HepG2 (cell line): ENCODE results near the gene RHBDL3. TPM values are rescaled to one million over a fixed set of nuclear protein-coding genes. Genes with fewer than 3 reads are reported as not detected.
A peak's percentile ranks its signal among the peaks of the same experiment; 100 is the strongest.
"Not testable (repeated sequence)": the region's sequence is repeated elsewhere in the genome, so short reads cannot be mapped to it uniquely, and the experiment has no call there.

Source experiments
- ATAC-seq: fragments of 200-7000 bp; cut with Tn5 transposase; 3 replicates; pipeline ENCODE4 v1.9.1; 2020; ENCODE audit warnings: mild to moderate bottlenecking, moderate library complexity
- BruUV-seq: library from RNA; stranded (reverse); fragments of 400-500 nt; replicated peaks from 2 replicates; lab custom pipeline; 2021; lab: Mats Ljungman, UMichigan
- CTCF ChIA-PET: fragments of 300-600 bp; formaldehyde crosslinking; extraction: SDS; loops from one replicate; lab custom pipeline; 2021; ENCODE audit warnings: low total read pairs, inconsistent platforms, low intra/inter-chr PET ratio; lab: Yijun Ruan, JAX
- POLR2A ChIA-PET: fragments of 350-600 bp; sonication (Branson Sonifier 250); formaldehyde crosslinking; loops from one replicate; lab custom pipeline; 2020; ENCODE audit warnings: antibody characterized with exemption, inconsistent platforms; lab: Yijun Ruan, JAX
- DNase-seq: peaks from one replicate; pipeline ENCODE4 v3.0.0-alpha.2; 2015; ENCODE audit warnings: low spot score
- FAIRE-seq: peaks from 3 replicates; lab custom pipeline; 2011; peaks lifted over from hg19 to GRCh38; lab: Jason Lieb, UNC
- H2AFZ ChIP-seq: one replicate; pipeline ENCODE4 v1.6.1; 2011; ENCODE audit warnings: low read length, inconsistent platforms
- H3K27ac ChIP-seq: fragments of 300-600 bp; 3 replicates; pipeline ENCODE4 v1.8.0; 2011; ENCODE audit warnings: mixed run types, mild to moderate bottlenecking, mixed read lengths, low read length, inconsistent platforms; ENCODE audit not compliant: insufficient read depth; ENCODE audit errors: extremely low read length
- H3K27me3 ChIP-seq, 2 experiments: fragments of 200-600 bp in 1 of 2; 2 replicates in 1 of 2; 3 replicates in 1 of 2; pipeline versions ENCODE4 v1.6.0 to v1.8.0; 2011; ENCODE audit warnings: low read length in 2 of 2, mild to moderate bottlenecking in 2 of 2, moderate library complexity in 2 of 2, inconsistent platforms in 1 of 2; ENCODE audit not compliant: insufficient read depth in 2 of 2, control insufficient read depth in 1 of 2
- H3K36me3 ChIP-seq, 2 experiments: fragments of 200-600 bp in 1 of 2; replicated peaks in 1 of 2; 2 replicates in 1 of 2; 3 replicates in 1 of 2; pipeline versions ENCODE4 v1.5.1 to v1.8.0; 2011; ENCODE audit warnings: low read length in 2 of 2, inconsistent platforms in 1 of 2; ENCODE audit not compliant: insufficient read depth in 2 of 2, control insufficient read depth in 1 of 2
- H3K4me1 ChIP-seq: 2 replicates; pipeline ENCODE4 v1.5.1; 2012; ENCODE audit warnings: low read length, inconsistent platforms; ENCODE audit not compliant: insufficient read depth
- H3K4me2 ChIP-seq: 2 replicates; pipeline ENCODE4 v1.6.0; 2011; ENCODE audit warnings: low read depth, low read length, inconsistent platforms
- H3K4me3 ChIP-seq, 3 experiments: fragments of 200-600 bp in 1 of 3; sonication (generic), shearing (Covaris generic) in 1 of 3; replicated peaks in 1 of 3; 2 replicates each; pipeline ENCODE4 v1.5.1; 2011 to 2016; ENCODE audit warnings: low read length in 3 of 3, inconsistent platforms in 2 of 3, low read depth in 2 of 3, mild to moderate bottlenecking in 2 of 3, control low read depth in 1 of 3, mixed read lengths in 1 of 3; ENCODE audit not compliant: insufficient read depth in 1 of 3
- H3K79me2 ChIP-seq: one replicate; pipeline ENCODE4 v1.6.1; 2011; ENCODE audit warnings: low read length, inconsistent platforms; ENCODE audit not compliant: insufficient read depth
- H3K9ac ChIP-seq: 2 replicates; pipeline ENCODE4 v1.6.0; 2011; ENCODE audit warnings: mild to moderate bottlenecking, low read depth, low read length, inconsistent platforms; ENCODE audit not compliant: insufficient read depth
- H3K9me3 ChIP-seq: 2 replicates; pipeline ENCODE4 v1.5.1; 2012; ENCODE audit warnings: mild to moderate bottlenecking, low read length
- H4K20me1 ChIP-seq: 2 replicates; pipeline ENCODE4 v1.6.0; 2011; ENCODE audit warnings: inconsistent platforms, mild to moderate bottlenecking, low read length, moderate library complexity; ENCODE audit not compliant: insufficient read depth
- FOXP1 ChIP-seq, 2 experiments: fragments of 450-650 bp in 1 of 2; IDR thresholded peaks; 2 replicates each; pipeline ENCODE4 v1.6.1; 2017 to 2018; ENCODE audit warnings: antibody characterized with exemption in 1 of 2
- GFI1 ChIP-seq: sonication (generic); formaldehyde crosslinking; IDR thresholded peaks from 2 replicates; pipeline ENCODE4 v1.5.0; 2020; ENCODE audit warnings: missing genetic modification reagents, mild to moderate bottlenecking, borderline replicate concordance
- HHEX ChIP-seq: IDR thresholded peaks from 2 replicates; pipeline ENCODE4 v1.6.1; 2016; ENCODE audit warnings: control low read depth
- KDM1A ChIP-seq: IDR thresholded peaks from 2 replicates; pipeline ENCODE4 v1.6.1; 2016; ENCODE audit warnings: missing compliant biosample characterization
- NR2F2 ChIP-seq: IDR thresholded peaks from 2 replicates; pipeline ENCODE4 v1.6.1; 2012; ENCODE audit warnings: low read depth, inconsistent platforms, borderline replicate concordance
- PAXIP1 ChIP-seq: sonication (generic); formaldehyde crosslinking; conservative IDR thresholded peaks from 2 replicates; pipeline ENCODE4 v1.4.0; 2020; ENCODE audit warnings: mild to moderate bottlenecking, missing genetic modification reagents, moderate library complexity
- RARA ChIP-seq: IDR thresholded peaks from 2 replicates; pipeline ENCODE4 v1.6.1; 2016; ENCODE audit warnings: missing genetic modification reagents, missing compliant biosample characterization
- RCOR2 ChIP-seq: IDR thresholded peaks from 2 replicates; pipeline ENCODE4 v1.6.1; 2016; ENCODE audit warnings: missing biosample characterization, missing genetic modification reagents
- SALL1 ChIP-seq: sonication (generic); formaldehyde crosslinking; IDR thresholded peaks from 2 replicates; pipeline ENCODE4 v1.8.0; 2022; ENCODE audit warnings: mild to moderate bottlenecking, missing genetic modification reagents
- SOX13 ChIP-seq, 3 experiments: fragments of 450-650 bp in 1 of 3; sonication (generic) in 1 of 3; formaldehyde crosslinking in 1 of 3; IDR thresholded peaks in 2 of 3; conservative IDR thresholded peaks in 1 of 3; 2 replicates each; pipeline versions ENCODE4 v1.5.0 to v1.6.1; 2016 to 2020; ENCODE audit warnings: antibody characterized with exemption in 1 of 3, mild to moderate bottlenecking in 1 of 3, missing compliant biosample characterization in 1 of 3, missing genetic modification reagents in 1 of 3, moderate library complexity in 1 of 3
- SOX6 ChIP-seq, 2 experiments: fragments of 450-650 bp in 1 of 2; sonication (generic) in 1 of 2; formaldehyde crosslinking in 1 of 2; IDR thresholded peaks; 2 replicates each; pipeline versions ENCODE4 v1.4.0 to v1.6.1; 2017 to 2020; ENCODE audit warnings: antibody characterized with exemption in 1 of 2, mild to moderate bottlenecking in 1 of 2, missing genetic modification reagents in 1 of 2
- TBX2 ChIP-seq: sonication (generic); formaldehyde crosslinking; IDR thresholded peaks from 2 replicates; pipeline ENCODE4 v1.5.0; 2020; ENCODE audit warnings: missing genetic modification reagents, mild to moderate bottlenecking, borderline replicate concordance
- TCF7 ChIP-seq: sonication (generic); IDR thresholded peaks from 2 replicates; pipeline ENCODE4 v1.6.1; 2016; ENCODE audit warnings: antibody characterized with exemption, low read depth
- ZNF124 ChIP-seq: sonication (generic); formaldehyde crosslinking; IDR thresholded peaks from 2 replicates; pipeline ENCODE4 v1.4.0; 2020; ENCODE audit warnings: missing genetic modification reagents
- ZNF460 ChIP-seq: sonication (generic); formaldehyde crosslinking; IDR thresholded peaks from 2 replicates; pipeline ENCODE4 v1.5.1; 2020; ENCODE audit warnings: missing genetic modification reagents, mild to moderate bottlenecking, borderline replicate concordance
- WGBS: methylation state at CpG from one replicate; pipeline ENCODE4 v1.1.6; 2017; ENCODE audit warnings: low lambda C conversion rate; 5-methylcytosine and 5-hydroxymethylcytosine counted together
- in situ Hi-C: cut with HindIII; loops from 2 replicates; pipeline ENCODE4 v1.10.0; 2017; ENCODE audit warnings: low pct_unique_long_range_greater_than_20kb; ENCODE audit not compliant: extremely low pct_ligation_motif_present
- intact Hi-C: fragments of 100-400 bp; cut with micrococcal nuclease; formaldehyde crosslinking; loops from one replicate; pipeline ENCODE4 v1.10.0; 2022; ENCODE audit not compliant: unreplicated experiment
- polyA plus RNA-seq, 8 experiments: library from polyadenylated mRNA; depleted of rRNA in 3 of 8; stranded (reverse) in 7 of 8; unstranded in 1 of 8; fragments of >200 nt; fragmentation: Illumina TruSeq in 4 of 8; extraction: Trizol in 4 of 8; gene quantifications; 2 replicates each; pipeline versions ENCODE4 v1.2.1 to v1.2.3, GENCODE V29; 2011 to 2016; ENCODE audit warnings: low read depth in 4 of 8, missing spikeins in 1 of 8, mixed read lengths in 1 of 8; ENCODE audit not compliant: insufficient read depth in 1 of 8
- total RNA-seq, 5 experiments: library from RNA; depleted of rRNA; stranded (reverse); fragments of >200 nt; fragmentation: Illumina TruSeq; extraction: Trizol; gene quantifications; 2 replicates each; pipeline ENCODE4 v1.2.3, GENCODE V29; 2016; ENCODE audit warnings: low read depth in 1 of 5
- TF ChIP-seq, protein P1 (sequence below): sonication (generic); formaldehyde crosslinking; IDR thresholded peaks from 2 replicates; pipeline ENCODE4 v1.5.1; 2020; ENCODE audit warnings: mild to moderate bottlenecking, missing genetic modification reagents

The RHBDL3 gene
- total and polyA plus RNA-seq, 2 of the 13 experiments (the other 11 are each of a cell fraction or from before 2014, with no cell fraction given) = 0.09 TPM; not detected in 1

DNA sequence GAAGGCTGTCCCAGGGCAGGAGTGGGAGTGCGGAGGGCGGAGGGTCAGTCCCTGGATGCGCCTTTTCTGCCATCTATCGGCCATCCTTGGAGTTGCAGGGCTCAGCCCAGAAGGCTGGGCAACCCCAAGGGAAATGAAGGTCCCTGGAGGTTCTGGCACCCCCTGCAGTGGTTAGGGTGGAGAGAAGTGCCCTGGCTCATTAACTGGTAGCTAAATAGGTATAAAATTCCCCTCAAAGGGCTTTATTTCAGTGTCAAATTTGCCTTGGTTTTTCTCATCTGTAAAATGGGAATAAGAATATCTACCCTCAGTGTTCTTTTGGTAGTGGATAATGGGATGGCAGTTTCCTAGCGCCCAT, 53.9 kb downstream of the RHBDL3 start (continued):
- no peak for TF ChIP-seq ZNF124 (CRISPR knock-in tag)

- peak; percentile 59 for DNase-seq
- H3K27ac ChIP-seq; POLR2A ChIA-PET; H3K27me3 ChIP-seq; BruUV-seq; H2AFZ ChIP-seq; H3K9ac ChIP-seq; H3K4me3 ChIP-seq; H3K79me2 ChIP-seq; H3K4me2 ChIP-seq; H4K20me1 ChIP-seq; FAIRE-seq; H3K36me3 ChIP-seq; H3K9me3 ChIP-seq; intact Hi-C loops; TF ChIP-seq FOXP1, SOX13, SOX6 (IDR thresholded peaks at IDR 0.05): not testable (repeated sequence)
- peak; percentile 5; the same call in 1 of the 3 replicates for ATAC-seq
- 5% methylated on average over 6 of the region's 6 CpGs for WGBS
- peaks cover 79% of the 10 kb centered on the region for H3K4me1 ChIP-seq
- in situ Hi-C loops = loop anchor here (5.0 kb wide), 1 partner anchor 63 kb away; no protein-coding TSS in a partner anchor
- CTCF ChIA-PET = interaction anchor here (1.2 to 2.5 kb wide), 2 partner anchors 32 to 67 kb away, joined by 3 to 37 read pairs; no protein-coding TSS in a partner anchor
- TF ChIP-seq FOXP1 (CRISPR knock-in tag; IDR thresholded peaks at IDR 0.05) (peak; percentile 41; the same call in 1 of the 2 replicates), RARA (CRISPR knock-in tag) (peak; percentile 48; the same call in 1 of the 2 replicates), TCF7 (peak; percentile 74), TBX2 (CRISPR knock-in tag) (0 out of 2 replicates have a peak, but pooled peaks have one; percentile 44), HHEX (peak; percentile 41; the same call in 1 of the 2 replicates), ZNF460 (CRISPR knock-in tag) (peak; percentile 99), SOX13 (CRISPR knock-in tag; conservative IDR thresholded peaks at IDR 0.05 in 1 of 2, IDR thresholded peaks at IDR 0.05 in 1 of 2) (peak in 1 of 2 experiments; percentile 77; a peak in 1 of 4 replicates), PAXIP1 (0 out of 2 replicates have a peak, but pooled peaks have one; percentile 29), NR2F2 (peak; percentile 78), SALL1 (CRISPR knock-in tag) (0 out of 2 replicates have a peak, but pooled peaks have one; percentile 16), KDM1A (CRISPR knock-in tag) (peak; percentile 76; the same call in 1 of the 2 replicates), RCOR2 (CRISPR knock-in tag) (peak; percentile 45; the same call in 1 of the 2 replicates), SOX6 (CRISPR knock-in tag; IDR thresholded peaks at IDR 0.05) (peak; percentile 82), GFI1 (CRISPR knock-in tag) (peak; percentile 82)
- TF ChIP-seq, protein P1, sequence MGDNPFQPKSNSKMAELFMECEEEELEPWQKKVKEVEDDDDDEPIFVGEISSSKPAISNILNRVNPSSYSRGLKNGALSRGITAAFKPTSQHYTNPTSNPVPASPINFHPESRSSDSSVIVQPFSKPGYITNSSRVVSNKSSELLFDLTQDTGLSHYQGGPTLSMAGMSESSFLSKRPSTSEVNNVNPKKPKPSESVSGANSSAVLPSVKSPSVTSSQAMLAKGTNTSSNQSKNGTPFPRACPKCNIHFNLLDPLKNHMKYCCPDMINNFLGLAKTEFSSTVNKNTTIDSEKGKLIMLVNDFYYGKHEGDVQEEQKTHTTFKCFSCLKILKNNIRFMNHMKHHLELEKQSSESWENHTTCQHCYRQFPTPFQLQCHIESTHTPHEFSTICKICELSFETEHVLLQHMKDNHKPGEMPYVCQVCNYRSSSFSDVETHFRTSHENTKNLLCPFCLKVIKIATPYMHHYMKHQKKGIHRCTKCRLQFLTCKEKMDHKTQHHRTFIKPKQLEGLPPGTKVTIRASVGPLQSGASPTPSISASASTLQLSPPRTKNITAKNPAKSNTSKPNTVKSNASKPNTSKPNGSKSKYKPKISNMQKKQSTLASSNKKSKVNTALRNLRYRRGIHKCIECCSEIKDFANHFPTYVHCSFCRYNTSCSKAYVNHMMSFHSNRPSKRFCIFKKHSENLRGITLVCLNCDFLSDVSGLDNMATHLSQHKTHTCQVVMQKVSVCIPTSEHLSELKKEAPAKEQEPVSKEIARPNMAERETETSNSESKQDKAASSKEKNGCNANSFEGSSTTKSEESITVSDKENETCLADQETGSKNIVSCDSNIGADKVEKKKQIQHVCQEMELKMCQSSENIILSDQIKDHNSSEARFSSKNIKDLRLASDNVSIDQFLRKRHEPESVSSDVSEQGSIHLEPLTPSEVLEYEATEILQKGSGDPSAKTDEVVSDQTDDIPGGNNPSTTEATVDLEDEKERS = 0 out of 2 replicates have a peak, but pooled peaks have one; percentile 34
Observed at GRCh38 chr17:32320080-32320479, 54.4 kb downstream of the RHBDL3 start.
